ENCODE data around the gene GALNT2. TPM values are rescaled to one million over a fixed set of nuclear protein-coding genes. Genes with fewer than 3 reads are reported as not detected.

The GALNT2 gene
- total and polyA plus RNA-seq, 9 of the 15 experiments (the other 6 are each of a cell fraction or from before 2014, with no cell fraction given): 1.6 to 106 (median 51.9) TPM

- TF ChIP-seq MGA (IDR thresholded peaks at IDR 0.05) (peak; percentile 53), USF1 (CRISPR knock-in tag; IDR thresholded peaks at IDR 0.05) (peak; percentile 37; the same call in 1 of the 2 replicates), DNMT1 (IDR thresholded peaks at IDR 0.05) (no peak), ZNF133 (CRISPR knock-in tag; IDR thresholded peaks at IDR 0.05) (no peak), CCNT2 (IDR thresholded peaks at IDR 0.05; ENCODE audit: borderline replicate concordance, extremely low read depth, insufficient read length, low read depth, low read length) (no peak), FOXK2 (conservative IDR thresholded peaks at IDR 0.05 in 1 of 2, IDR thresholded peaks at IDR 0.05 in 1 of 2; ENCODE audit: low read depth in 2 of 2) (no peak), TSHZ1 (CRISPR knock-in tag; IDR thresholded peaks at IDR 0.05) (no peak), SAP30 (IDR thresholded peaks at IDR 0.05; ENCODE audit: borderline replicate concordance, insufficient read depth, low read depth, low read length, poor library complexity, severe bottlenecking) (no peak)
These were observed 254.8 kb downstream of the GALNT2 start (continued) for GRCh38 chr1:230321741-230322420.

Measured in K562 (cell line).